Measurements from ENCODE around the gene TEX2. TPM values are rescaled to one million over a fixed set of nuclear protein-coding genes. Genes with fewer than 3 reads are reported as not detected.
A peak's percentile ranks its signal among the peaks of the same experiment; 100 is the strongest.

The TEX2 gene
- total and polyA plus RNA-seq, 2 of the 13 experiments (the other 11 are each of a cell fraction or from before 2014, with no cell fraction given) = 21.4 to 37.7 TPM

GRCh38 chr17:64182325-64183012 lies 80.6 kb downstream of the TEX2 start:
- in situ Hi-C loops (cut with HindIII; ENCODE audit: extremely low pct_ligation_motif_present, low pct_unique_long_range_greater_than_20kb) = loop anchor here (5.0 kb wide), 1 partner anchor 35 kb away; no protein-coding TSS in a partner anchor

DNA sequence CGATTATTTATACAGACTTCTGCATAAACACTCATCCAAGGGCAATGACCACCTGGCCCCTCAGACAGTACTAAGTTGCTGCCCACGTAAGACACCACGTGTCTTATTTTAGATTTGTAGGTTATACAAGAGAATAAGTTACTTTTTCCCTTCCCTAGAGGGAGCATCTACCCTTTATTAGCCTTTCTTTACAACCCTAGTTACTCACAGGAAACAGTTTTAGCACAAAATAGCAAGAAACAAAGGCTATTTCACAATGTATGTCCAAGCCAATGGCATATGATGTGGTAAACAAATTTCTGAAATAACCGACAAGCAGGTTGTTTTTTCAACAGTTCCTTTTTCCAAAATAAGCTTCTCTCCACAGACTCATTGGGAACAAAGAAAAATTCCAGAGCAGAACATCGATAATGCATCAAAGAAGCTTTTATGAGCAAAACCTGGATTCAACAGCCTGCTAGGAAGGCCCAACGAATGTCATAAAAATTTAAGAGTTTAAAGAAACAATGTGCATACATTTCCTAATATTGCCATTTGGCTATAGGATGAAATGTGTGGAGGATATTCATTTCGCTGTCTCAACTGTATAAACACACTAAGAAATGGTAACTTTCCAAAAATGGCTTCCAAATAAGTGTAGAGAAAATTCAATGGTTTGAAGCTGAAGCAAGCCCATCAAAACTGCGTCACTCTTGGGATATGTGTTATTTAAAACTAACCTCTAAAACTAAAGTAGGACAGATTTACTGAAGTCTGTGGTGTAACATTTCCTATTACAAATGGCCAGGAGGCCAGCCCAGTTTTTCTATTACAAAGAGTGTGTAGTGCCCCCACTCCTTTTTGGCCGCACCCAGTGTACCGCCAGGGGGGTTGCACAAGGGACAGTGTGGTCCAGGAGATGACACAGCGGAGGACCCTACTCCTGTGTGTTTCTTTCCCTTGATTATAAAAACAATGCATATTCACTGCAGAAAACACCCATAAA lies 82.7 kb downstream of the TEX2 start:
- DNase-seq (ENCODE audit: low spot score) (no peak), ATAC-seq (no peak), FAIRE-seq (peak; percentile 18)
- no TSS peak for BruUV-seq (replicated peaks)
- Histone ChIP-seq H4K20me1 (ENCODE audit: insufficient read depth, low read length) (no peaks in the 10 kb centered on the region), H3K9me3 (ENCODE audit: low read length) (no peaks in the 10 kb centered on the region), H2AFZ (ENCODE audit: low read length) (no peak overlapping the region), H3K27me3 (ENCODE audit: control insufficient read depth in 1 of 2, insufficient read depth in 2 of 2, low read length in 2 of 2) (no peaks in the 10 kb centered on the region), H3K4me1 (ENCODE audit: insufficient read depth, low read length) (peaks cover 51% of the 10 kb centered on the region), H3K36me3 (replicated peaks in 1 of 2; ENCODE audit: control insufficient read depth in 1 of 2, insufficient read depth in 2 of 2, low read length in 2 of 2) (peaks cover 2 to 17% of the 10 kb centered on the region in 2 experiments), H3K9ac (ENCODE audit: insufficient read depth, low read depth, low read length) (no peak overlapping the region), H3K4me3 (replicated peaks in 1 of 3; ENCODE audit: insufficient read depth in 1 of 3, low read depth in 2 of 3, low read length in 3 of 3) (no peak overlapping the region), H3K4me2 (ENCODE audit: low read depth, low read length) (no peak overlapping the region), H3K79me2 (ENCODE audit: insufficient read depth, low read length) (no peaks in the 10 kb centered on the region), H3K27ac (ENCODE audit: extremely low read length, insufficient read depth, low read length) (no peak overlapping the region)
- in situ Hi-C loops (cut with HindIII; ENCODE audit: extremely low pct_ligation_motif_present, low pct_unique_long_range_greater_than_20kb) (loop anchor here (5.0 kb wide), 1 partner anchor 33 kb away; no protein-coding TSS in a partner anchor), intact Hi-C loops (cut with micrococcal nuclease; ENCODE audit: unreplicated experiment) (no loop called here)
- 88% methylated on average over 11 of the region's 11 CpGs for WGBS (ENCODE audit: low lambda C conversion rate)
- POLR2A ChIA-PET = no interaction called here
- CTCF ChIA-PET (ENCODE audit: low intra/inter-chr PET ratio, low total read pairs) = no interaction called here
- no peak for TF ChIP-seq CEBPG (CRISPR knock-in tag; IDR thresholded peaks at IDR 0.05)
- TF ChIP-seq HIC2 (CRISPR knock-in tag; IDR thresholded peaks at IDR 0.05; ENCODE audit: low read depth) = no peak
- no peak for TF ChIP-seq XRCC5 (optimal IDR thresholded peaks at IDR 0.05; ENCODE audit: low read length)
- TF ChIP-seq, protein P1, sequence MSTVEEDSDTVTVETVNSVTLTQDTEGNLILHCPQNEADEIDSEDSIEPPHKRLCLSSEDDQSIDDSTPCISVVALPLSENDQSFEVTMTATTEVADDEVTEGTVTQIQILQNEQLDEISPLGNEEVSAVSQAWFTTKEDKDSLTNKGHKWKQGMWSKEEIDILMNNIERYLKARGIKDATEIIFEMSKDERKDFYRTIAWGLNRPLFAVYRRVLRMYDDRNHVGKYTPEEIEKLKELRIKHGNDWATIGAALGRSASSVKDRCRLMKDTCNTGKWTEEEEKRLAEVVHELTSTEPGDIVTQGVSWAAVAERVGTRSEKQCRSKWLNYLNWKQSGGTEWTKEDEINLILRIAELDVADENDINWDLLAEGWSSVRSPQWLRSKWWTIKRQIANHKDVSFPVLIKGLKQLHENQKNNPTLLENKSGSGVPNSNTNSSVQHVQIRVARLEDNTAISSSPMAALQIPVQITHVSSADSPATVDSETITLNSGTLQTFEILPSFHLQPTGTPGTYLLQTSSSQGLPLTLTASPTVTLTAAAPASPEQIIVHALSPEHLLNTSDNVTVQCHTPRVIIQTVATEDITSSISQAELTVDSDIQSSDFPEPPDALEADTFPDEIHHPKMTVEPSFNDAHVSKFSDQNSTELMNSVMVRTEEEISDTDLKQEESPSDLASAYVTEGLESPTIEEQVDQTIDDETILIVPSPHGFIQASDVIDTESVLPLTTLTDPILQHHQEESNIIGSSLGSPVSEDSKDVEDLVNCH (CRISPR knock-in tag; IDR thresholded peaks at IDR 0.05) = no peak
- no peak for TF ChIP-seq ZNF274 (CRISPR knock-in tag; IDR thresholded peaks at IDR 0.05)
- TF ChIP-seq CEBPB (IDR thresholded peaks at IDR 0.05; ENCODE audit: borderline replicate concordance, low read depth, low read length) = peak; percentile 21; the same call in 1 of the 2 replicates

More at GRCh38 chr17:64182325-64183012, 80.6 kb downstream of the TEX2 start:
- Histone ChIP-seq H3K79me2 (ENCODE audit: insufficient read depth, low read length) (no peaks in the 10 kb centered on the region), H3K27me3 (ENCODE audit: control insufficient read depth in 1 of 2, insufficient read depth in 2 of 2, low read length in 2 of 2) (no peaks in the 10 kb centered on the region), H3K36me3 (replicated peaks in 1 of 2; ENCODE audit: control insufficient read depth in 1 of 2, insufficient read depth in 2 of 2, low read length in 2 of 2) (no peaks in the 10 kb centered on the region), H3K27ac (ENCODE audit: extremely low read length, insufficient read depth, low read length) (no peak overlapping the region), H3K9me3 (ENCODE audit: low read length) (no peaks in the 10 kb centered on the region), H3K9ac (ENCODE audit: insufficient read depth, low read depth, low read length) (no peak overlapping the region), H4K20me1 (ENCODE audit: insufficient read depth, low read length) (no peaks in the 10 kb centered on the region), H3K4me3 (replicated peaks in 1 of 3; ENCODE audit: insufficient read depth in 1 of 3, low read depth in 2 of 3, low read length in 3 of 3) (no peak overlapping the region), H3K4me1 (ENCODE audit: insufficient read depth, low read length) (peaks cover 55% of the 10 kb centered on the region), H2AFZ (ENCODE audit: low read length) (no peak overlapping the region), H3K4me2 (ENCODE audit: low read depth, low read length) (no peak overlapping the region)
- ATAC-seq (no peak), FAIRE-seq (no peak), DNase-seq (ENCODE audit: low spot score) (no peak)
- ChIA-PET POLR2A (interaction anchor here (1.0 kb wide), 1 partner anchor 36 kb away, joined by 3 read pairs; no protein-coding TSS in a partner anchor), CTCF (ENCODE audit: low intra/inter-chr PET ratio, low total read pairs) (no interaction called here)
- no TSS peak for BruUV-seq (replicated peaks)
- intact Hi-C loops (cut with micrococcal nuclease; ENCODE audit: unreplicated experiment) = no loop called here
- WGBS (ENCODE audit: low lambda C conversion rate) = 95% methylated on average over 3 of the region's 3 CpGs
- TF ChIP-seq CEBPB (IDR thresholded peaks at IDR 0.05; ENCODE audit: borderline replicate concordance, low read depth, low read length) = peak; percentile 62; the same call in 1 of the 2 replicates
- peak; percentile 95 for TF ChIP-seq HNRNPK (IDR thresholded peaks at IDR 0.05; ENCODE audit: low read depth, low read length, poor library complexity, severe bottlenecking)
- TF ChIP-seq, protein P2, sequence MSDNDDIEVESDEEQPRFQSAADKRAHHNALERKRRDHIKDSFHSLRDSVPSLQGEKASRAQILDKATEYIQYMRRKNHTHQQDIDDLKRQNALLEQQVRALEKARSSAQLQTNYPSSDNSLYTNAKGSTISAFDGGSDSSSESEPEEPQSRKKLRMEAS (IDR thresholded peaks at IDR 0.05) = no peak

All from HepG2 (cell line).